PC-9 (cell line): ENCODE data around the gene RASL12. TPM values are rescaled to one million over a fixed set of nuclear protein-coding genes. Genes with fewer than 3 reads are reported as not detected.
"Not testable (repeated sequence)": the region's sequence is repeated elsewhere in the genome, so short reads cannot be mapped to it uniquely, and the experiment has no call there.

Experiments used
- BruUV-seq: library from RNA; stranded (reverse); fragments of 400-500 nt; replicated peaks from 2 replicates; lab custom pipeline; 2021; lab: Mats Ljungman, UMichigan
- CTCF ChIA-PET: fragments of 300-600 bp; sonication (Branson Sonifier 250); formaldehyde crosslinking; loops from one replicate; lab custom pipeline; 2022; ENCODE audit warnings: antibody characterized with exemption; lab: Charles Lee
- POLR2A ChIA-PET: fragments of 300-600 bp; sonication (Branson Sonifier 250); formaldehyde crosslinking; loops from one replicate; lab custom pipeline; 2022; ENCODE audit warnings: antibody characterized with exemption; ENCODE audit not compliant: unreplicated experiment; lab: Charles Lee
- DNase-seq, 2 experiments: peaks; one replicate each; pipeline versions ENCODE4 v3.0.0 to v3.0.0-alpha.2; 2015 to 2022; ENCODE audit warnings: mixed read lengths in 1 of 2
- H2AFZ ChIP-seq: fragments of 200-600 bp; sonication (generic); 2 replicates; pipeline ENCODE4 v1.8.1; 2017; ENCODE audit warnings: antibody characterized with exemption
- H3F3A ChIP-seq: fragments of 200-600 bp; sonication (generic); 2 replicates; pipeline ENCODE4 v1.8.1; 2017; ENCODE audit warnings: antibody characterized with exemption, mild to moderate bottlenecking, low read depth; ENCODE audit not compliant: insufficient read depth
- H3K27ac ChIP-seq: fragments of 200-600 bp; sonication (generic); 2 replicates; pipeline ENCODE4 v1.6.1; 2016; ENCODE audit warnings: mixed run types
- H3K27me3 ChIP-seq: fragments of 200-600 bp; sonication (generic); 2 replicates; pipeline ENCODE4 v1.6.1; 2016; ENCODE audit warnings: low read depth, mixed run types; ENCODE audit not compliant: insufficient read depth
- H3K36me3 ChIP-seq: fragments of 200-600 bp; sonication (generic); 2 replicates; pipeline ENCODE4 v1.6.1; 2016; ENCODE audit warnings: low read depth, mixed run types
- H3K4me1 ChIP-seq: fragments of 200-600 bp; sonication (generic); replicated peaks from 2 replicates; pipeline ENCODE4 v1.6.1; 2016; ENCODE audit warnings: mixed run types; ENCODE audit not compliant: insufficient read depth
- H3K4me2 ChIP-seq: fragments of 200-600 bp; sonication (generic); 2 replicates; pipeline ENCODE4 v1.6.1; 2017; ENCODE audit warnings: mixed run types
- H3K4me3 ChIP-seq: fragments of 200-600 bp; sonication (generic); 2 replicates; pipeline ENCODE4 v1.6.1; 2016; ENCODE audit warnings: mixed run types
- H3K79me2 ChIP-seq: fragments of 200-600 bp; sonication (generic); 2 replicates; pipeline ENCODE4 v1.6.1; 2017; ENCODE audit warnings: low read depth, mixed run types
- H3K9me2 ChIP-seq: fragments of 200-600 bp; sonication (generic); 2 replicates; pipeline ENCODE4 v1.8.1; 2017; ENCODE audit warnings: mild to moderate bottlenecking; ENCODE audit not compliant: insufficient read depth
- H3K9me3 ChIP-seq: fragments of 200-600 bp; sonication (generic); 2 replicates; pipeline ENCODE4 v1.8.1; 2016; ENCODE audit warnings: low read depth; ENCODE audit not compliant: insufficient read depth
- H4K20me1 ChIP-seq: fragments of 200-600 bp; sonication (generic); 2 replicates; pipeline ENCODE4 v1.8.1; 2017; ENCODE audit not compliant: insufficient read depth
- CTCF ChIP-seq: fragments of 200-600 bp; sonication (generic); conservative IDR thresholded peaks from 2 replicates; pipeline ENCODE4 v1.6.1; 2017; ENCODE audit warnings: mixed run types, antibody characterized with exemption, mild to moderate bottlenecking, moderate library complexity
- EZH2 ChIP-seq: fragments of 200-600 bp; sonication (generic); IDR thresholded peaks from 2 replicates; pipeline ENCODE4 v1.8.0; 2017; ENCODE audit warnings: antibody characterized with exemption, low read depth
- intact Hi-C: fragments of 100-400 bp; cut with micrococcal nuclease; formaldehyde crosslinking; loops from one replicate; pipeline ENCODE4 v1.10.0; 2022; ENCODE audit not compliant: unreplicated experiment
- total RNA-seq: library from RNA; stranded (reverse); gene quantifications from 2 replicates; pipeline ENCODE4 v1.2.3, GENCODE V29; 2021

Gene RASL12
- total RNA-seq, 1 experiment from 2014 or later, result not detected

DNA sequence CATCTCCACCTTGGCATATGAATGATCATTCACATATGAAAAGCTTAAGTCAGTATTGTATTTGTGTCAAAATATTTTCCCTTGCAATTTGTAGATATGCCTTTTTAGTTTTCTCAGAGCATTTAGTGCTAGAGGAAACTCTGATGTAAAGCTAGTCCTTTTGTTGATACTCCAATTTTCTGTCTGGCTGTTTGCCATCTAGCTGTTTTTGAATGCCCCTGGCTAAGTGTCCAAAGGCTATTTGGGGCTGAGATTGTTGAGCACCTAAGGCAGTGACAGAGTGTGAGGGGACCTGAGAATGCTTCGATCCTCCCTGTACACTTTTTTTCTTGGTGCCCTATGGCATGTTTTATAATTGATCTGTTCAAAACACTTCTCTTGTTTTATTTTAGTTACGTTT, 19.6 kb downstream of the RASL12 start:
- Histone ChIP-seq H2AFZ (no peak overlapping the region), H3K4me3 (no peak overlapping the region), H3F3A (peaks cover 16% of the 10 kb centered on the region), H3K27ac (no peak overlapping the region), H3K36me3 (no peaks in the 10 kb centered on the region), H3K4me1 (peaks cover 23% of the 10 kb centered on the region), H3K9me3 (no peaks in the 10 kb centered on the region), H3K9me2 (no peaks in the 10 kb centered on the region), H3K4me2 (no peak overlapping the region), H3K27me3 (no peaks in the 10 kb centered on the region), H3K79me2 (no peaks in the 10 kb centered on the region), H4K20me1 (no peaks in the 10 kb centered on the region)
- ChIA-PET POLR2A (no interaction called here), CTCF (interaction anchor here (0.6 kb wide), 1 partner anchor 17 kb away, joined by 3 read pairs; no protein-coding TSS in a partner anchor)
- DNase-seq, result no peak
- TF ChIP-seq EZH2, result no peak
- TF ChIP-seq CTCF, result no peak
- intact Hi-C loops, result no loop called here
- BruUV-seq, result no TSS peak

GRCh38 chr15:65044724-65045481, 22.9 kb downstream of the RASL12 start, which contains the start of gene SLC51B:
TSS of gene SLC51B (plus strand) at chr15:65045387. CDS start at chr15:65050005, 4,618 bp downstream.
- no TSS peak for BruUV-seq
- intact Hi-C loops, result no loop called here
- no peaks in the 10 kb centered on the region for H3K27me3 ChIP-seq
- peaks cover 23% of the 10 kb centered on the region for H3K4me1 ChIP-seq
- no peak within 1 kb of the TSS for H3K27ac ChIP-seq
- no peak for TF ChIP-seq EZH2
- no peak for TF ChIP-seq CTCF
- H3K79me2 ChIP-seq, result no peaks in the 10 kb centered on the region
- H3K9me2 ChIP-seq, result no peaks in the 10 kb centered on the region
- peak; percentile 49 to 83 for DNase-seq
- peak within 1 kb of the TSS; percentile 51 for H3K4me2 ChIP-seq
- H2AFZ ChIP-seq, result no peak within 1 kb of the TSS
- POLR2A ChIA-PET, result interaction anchor here (0.5 to 0.7 kb wide), 3 partner anchors 40 to 260 kb away, joined by 3 to 9 read pairs (median 7); partner anchors contain the start of gene RNU5B-1
- CTCF ChIA-PET, result interaction anchor here (0.5 to 0.6 kb wide), 2 partner anchors 288 to 976 kb away, joined by 4 read pairs; no protein-coding TSS in a partner anchor
- H3K4me3 ChIP-seq, result no peak within 1 kb of the TSS
- H3K36me3 ChIP-seq, result no peaks in the 10 kb centered on the region
- no peaks in the 10 kb centered on the region for H3K9me3 ChIP-seq
- H4K20me1 ChIP-seq, result no peaks in the 10 kb centered on the region
- peaks cover 16% of the 10 kb centered on the region for H3F3A ChIP-seq

DNA sequence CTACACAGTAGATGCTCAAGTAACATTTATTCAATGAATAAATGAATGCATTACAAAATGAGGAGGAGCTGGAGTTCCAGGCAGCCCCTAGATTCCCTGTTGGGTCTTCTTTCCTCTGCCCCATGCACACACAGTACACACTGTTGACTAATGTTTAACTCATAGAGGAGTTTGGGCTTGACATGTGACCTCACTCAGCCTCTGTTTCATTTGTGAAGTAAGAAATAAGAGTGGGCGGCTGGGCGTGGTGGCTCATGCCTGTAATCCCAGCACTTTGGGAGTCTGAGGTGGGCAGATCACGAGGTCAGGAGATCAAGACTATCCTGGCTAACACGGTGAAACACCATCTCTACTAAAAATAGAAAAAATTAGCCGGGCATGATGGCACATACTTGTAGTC, 23.6 kb downstream of the RASL12 start:
- BruUV-seq, intact Hi-C loops, H3K27ac ChIP-seq, H3K27me3 ChIP-seq, H3K9me2 ChIP-seq, CTCF ChIA-PET, POLR2A ChIA-PET, H2AFZ ChIP-seq, H3K36me3 ChIP-seq, H4K20me1 ChIP-seq, DNase-seq, H3K79me2 ChIP-seq, H3K9me3 ChIP-seq, H3K4me3 ChIP-seq: not testable (repeated sequence)
- Histone ChIP-seq H3F3A (peaks cover 16% of the 10 kb centered on the region), H3K4me1 (peaks cover 23% of the 10 kb centered on the region), H3K4me2 (peak overlapping the region; percentile 51; the same call in 1 of the 2 replicates)
